Measurements from ENCODE around the gene PIM3. TPM values are rescaled to one million over a fixed set of nuclear protein-coding genes. Genes with fewer than 3 reads are reported as not detected.

PIM3 gene
- total and polyA plus RNA-seq, 2 of the 8 experiments (the other 6 are each of a cell fraction or from before 2014, with no cell fraction given): 22.6 to 30.0 TPM

GRCh38 chr22:49993649-49994360 lies 33.2 kb downstream of the PIM3 start:
- Histone ChIP-seq H4K5ac (ENCODE audit: insufficient read length, low read depth, low read length) (no peak overlapping the region), H2BK120ac (replicated peaks; ENCODE audit: low read depth, low read length) (no peak overlapping the region), H3K18ac (ENCODE audit: extremely low read depth, low read length) (no peak overlapping the region), H3K4me1 (replicated peaks in 1 of 4; ENCODE audit: control insufficient read depth in 3 of 4, insufficient read depth in 4 of 4, low read length in 3 of 4) (peaks cover 0 to 5% (median 1%) of the 10 kb centered on the region in 4 experiments; a peak in 3 of 7 replicates), H3K14ac (ENCODE audit: insufficient read length) (no peak overlapping the region), H3K79me1 (ENCODE audit: low read depth, low read length) (no peaks in the 10 kb centered on the region), H3K27ac (ENCODE audit: low read depth, low read length) (no peak overlapping the region), H3K23me2 (ENCODE audit: low read depth, low read length) (peaks cover 6% of the 10 kb centered on the region; the same call in 1 of the 2 replicates), H3K4me2 (ENCODE audit: insufficient read depth in 1 of 2, low read depth in 2 of 2, low read length in 2 of 2) (no peak overlapping the region), H4K91ac (replicated peaks; ENCODE audit: insufficient read length, low read length) (no peak overlapping the region), H3K23ac (ENCODE audit: insufficient read length) (no peak overlapping the region), H3K56ac (replicated peaks; ENCODE audit: insufficient read length, low read depth, low read length) (no peak overlapping the region), H4K20me1 (replicated peaks in 1 of 2; ENCODE audit: control insufficient read depth in 1 of 2, insufficient read depth in 2 of 2, low read length in 2 of 2) (peaks cover 2 to 6% of the 10 kb centered on the region in 2 experiments), H3K27me3 (replicated peaks in 1 of 4; ENCODE audit: control insufficient read depth in 3 of 4, extremely low read depth in 1 of 4, insufficient read depth in 3 of 4, low read length in 3 of 4) (peaks cover 0 to 6% (median 0%) of the 10 kb centered on the region in 4 experiments; a peak in 2 of 7 replicates), H2AK5ac (ENCODE audit: low read depth, low read length) (no peak overlapping the region), H3K9ac (replicated peaks in 1 of 4; ENCODE audit: extremely low read depth in 1 of 4, low read depth in 3 of 4, low read length in 3 of 4) (no peak overlapping the region), H2AFZ (ENCODE audit: low read length) (no peak overlapping the region), H4K8ac (ENCODE audit: extremely low read depth, insufficient read depth, low read length) (no peak overlapping the region; the same call in 1 of the 2 replicates), H2BK5ac (ENCODE audit: low read depth, low read length) (no peak overlapping the region), H3K4ac (replicated peaks; ENCODE audit: insufficient read length, low read depth, low read length) (no peak overlapping the region), H2BK15ac (ENCODE audit: low read length) (no peak overlapping the region), H2BK20ac (ENCODE audit: low read length) (no peak overlapping the region), H2BK12ac (ENCODE audit: low read depth, low read length) (no peak overlapping the region), H3K36me3 (ENCODE audit: control insufficient read depth in 2 of 4, insufficient read depth in 4 of 4, low read length in 3 of 4) (no peaks in the 10 kb centered on the region), H3K4me3 (ENCODE audit: extremely low read depth in 1 of 4, insufficient read depth in 2 of 4, low read depth in 3 of 4, low read length in 4 of 4) (no peak overlapping the region), H3K9me3 (ENCODE audit: insufficient read depth in 2 of 2, low read depth in 1 of 2, low read length in 1 of 2) (peaks cover 0 to 18% of the 10 kb centered on the region in 2 experiments; a peak in 2 of 4 replicates), H3K79me2 (ENCODE audit: control insufficient read depth in 1 of 2, insufficient read depth in 2 of 2, low read length in 2 of 2) (no peaks in the 10 kb centered on the region)
- FAIRE-seq (no peak), DNase-seq (ENCODE audit: low read depth in 1 of 2, low spot score in 2 of 2) (no peak)
- ChIA-PET POLR2A (ENCODE audit: partially characterized antibody) (interaction anchor here (0.7 to 1.1 kb wide), 2 partner anchors 11 to 37 kb away, joined by 3 to 4 read pairs; no protein-coding TSS in a partner anchor), CTCF (ENCODE audit: partially characterized antibody) (interaction anchor here (0.7 to 5.2 kb wide), 30 partner anchors 12 to 246 kb away, joined by 3 to 83 read pairs (median 5); no protein-coding TSS in a partner anchor)
- 60% methylated on average over 7 of the region's 11 CpGs; no CpG with 5 or more reads in 1 of the 2 experiments for WGBS, 2 experiments (ENCODE audit: extremely low coverage in 1 of 2, insufficient coverage in 1 of 2, insufficient read length in 1 of 2, insufficient replicate concordance in 2 of 2, low coverage in 1 of 2, low lambda C conversion rate in 2 of 2, missing lambda C conversion rate in 1 of 2)
- TF ChIP-seq EP300 (IDR thresholded peaks at IDR 0.05; ENCODE audit: borderline replicate concordance in 1 of 2, low read depth in 2 of 2, low read length in 2 of 2) (no peak), TBP (IDR thresholded peaks at IDR 0.05; ENCODE audit: low read depth, low read length) (no peak), SP1 (IDR thresholded peaks at IDR 0.05; ENCODE audit: low read depth, low read length) (no peak)

Measured in H1 (cell line).